Progenitor cell of endocrine pancreas (in vitro differentiated cells): ENCODE measurements around the gene CEACAM3. TPM values are rescaled to one million over a fixed set of nuclear protein-coding genes. Genes with fewer than 3 reads are reported as not detected.

ENCODE experiments used
- DNase-seq: peaks from one replicate; pipeline ENCODE4 v3.0.0; 2021; ENCODE audit warnings: low spot score; ENCODE audit not compliant: unreplicated experiment
- H3K27ac Mint-ChIP-seq: 2 replicates; pipeline ENCODE4 v1.8.0; 2021; ENCODE audit warnings: mild to moderate bottlenecking, moderate library complexity, mixed read lengths
- H3K27me3 Mint-ChIP-seq: 2 replicates; pipeline ENCODE4 v1.8.0; 2021; ENCODE audit warnings: mixed read lengths
- H3K36me3 Mint-ChIP-seq: 2 replicates; pipeline ENCODE4 v1.8.0; 2022; ENCODE audit warnings: mixed read lengths; ENCODE audit not compliant: insufficient read depth
- H3K4me1 Mint-ChIP-seq: 2 replicates; pipeline ENCODE4 v1.8.0; 2021; ENCODE audit warnings: low read depth, mixed read lengths
- H3K4me3 Mint-ChIP-seq: 2 replicates; pipeline ENCODE4 v1.8.0; 2021; ENCODE audit warnings: low read depth, mild to moderate bottlenecking, moderate library complexity, mixed read lengths
- H3K9me3 Mint-ChIP-seq: 2 replicates; pipeline ENCODE4 v1.8.0; 2021; ENCODE audit warnings: low read depth, mixed read lengths
- total RNA-seq: library from RNA; stranded (reverse); gene quantifications from 2 replicates; pipeline ENCODE4 v1.2.1, GENCODE V29; 2021
- TF ChIP-seq, protein P1 (sequence below): fragments of 200-600 bp; sonication (generic); IDR thresholded peaks from one replicate; pipeline ENCODE4 v1.5.0; 2021; ENCODE audit warnings: antibody characterized with exemption, mild to moderate bottlenecking; ENCODE audit not compliant: unreplicated experiment

Gene CEACAM3
- total RNA-seq, 1 donor from 2014 or later, result not detected

GRCh38 chr19:41801792-41802211 is 5.4 kb downstream of the CEACAM3 start:
- Mint-ChIP-seq H3K27me3 (peaks cover 10% of the 10 kb centered on the region), H3K4me3 (no peak overlapping the region), H3K4me1 (no peaks in the 10 kb centered on the region), H3K9me3 (peaks cover 37% of the 10 kb centered on the region), H3K36me3 (no peaks in the 10 kb centered on the region), H3K27ac (no peak overlapping the region)
- TF ChIP-seq, protein P1, sequence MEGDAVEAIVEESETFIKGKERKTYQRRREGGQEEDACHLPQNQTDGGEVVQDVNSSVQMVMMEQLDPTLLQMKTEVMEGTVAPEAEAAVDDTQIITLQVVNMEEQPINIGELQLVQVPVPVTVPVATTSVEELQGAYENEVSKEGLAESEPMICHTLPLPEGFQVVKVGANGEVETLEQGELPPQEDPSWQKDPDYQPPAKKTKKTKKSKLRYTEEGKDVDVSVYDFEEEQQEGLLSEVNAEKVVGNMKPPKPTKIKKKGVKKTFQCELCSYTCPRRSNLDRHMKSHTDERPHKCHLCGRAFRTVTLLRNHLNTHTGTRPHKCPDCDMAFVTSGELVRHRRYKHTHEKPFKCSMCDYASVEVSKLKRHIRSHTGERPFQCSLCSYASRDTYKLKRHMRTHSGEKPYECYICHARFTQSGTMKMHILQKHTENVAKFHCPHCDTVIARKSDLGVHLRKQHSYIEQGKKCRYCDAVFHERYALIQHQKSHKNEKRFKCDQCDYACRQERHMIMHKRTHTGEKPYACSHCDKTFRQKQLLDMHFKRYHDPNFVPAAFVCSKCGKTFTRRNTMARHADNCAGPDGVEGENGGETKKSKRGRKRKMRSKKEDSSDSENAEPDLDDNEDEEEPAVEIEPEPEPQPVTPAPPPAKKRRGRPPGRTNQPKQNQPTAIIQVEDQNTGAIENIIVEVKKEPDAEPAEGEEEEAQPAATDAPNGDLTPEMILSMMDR, result no peak
- no peak for DNase-seq

GRCh38 chr19:41802770-41803169 is 6.4 kb downstream of the CEACAM3 start:
- Mint-ChIP-seq H3K27me3 (peaks cover 5% of the 10 kb centered on the region), H3K4me1 (no peaks in the 10 kb centered on the region), H3K9me3 (peaks cover 39% of the 10 kb centered on the region), H3K4me3 (no peak overlapping the region), H3K36me3 (no peaks in the 10 kb centered on the region), H3K27ac (no peak overlapping the region)
- TF ChIP-seq, protein P1, result no peak
- no peak for DNase-seq

DNA sequence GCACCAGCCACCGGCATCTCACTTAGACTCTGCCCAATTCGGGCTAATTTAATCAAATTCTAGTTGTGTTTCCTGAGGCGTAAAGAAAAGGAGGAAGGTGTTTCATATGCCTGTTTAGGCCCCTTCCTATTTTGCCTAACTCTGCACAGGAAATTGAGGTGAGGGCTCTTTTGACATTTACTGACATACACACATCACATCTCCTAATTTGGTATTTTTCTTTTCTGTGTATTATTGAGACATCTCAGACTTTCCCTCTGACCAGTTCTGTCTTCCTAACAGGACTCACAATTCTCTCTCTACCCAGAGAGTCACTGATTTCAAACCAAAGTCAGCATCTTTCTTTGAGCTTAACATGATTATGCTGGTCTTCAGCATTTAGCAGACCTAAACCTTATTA is 7.9 kb downstream of the CEACAM3 start:
- no peak overlapping the region for H3K27ac Mint-ChIP-seq
- TF ChIP-seq, protein P1, result no peak
- peaks cover 44% of the 10 kb centered on the region for H3K9me3 Mint-ChIP-seq
- H3K27me3 Mint-ChIP-seq, result peaks cover 5% of the 10 kb centered on the region
- H3K4me3 Mint-ChIP-seq, result no peak overlapping the region
- DNase-seq, result no peak
- no peaks in the 10 kb centered on the region for H3K4me1 Mint-ChIP-seq
- H3K36me3 Mint-ChIP-seq, result no peaks in the 10 kb centered on the region

GRCh38 chr19:41807176-41807575 is 10.8 kb downstream of the CEACAM3 start:
- Mint-ChIP-seq H3K4me3 (no peak overlapping the region), H3K4me1 (no peaks in the 10 kb centered on the region), H3K27ac (no peak overlapping the region), H3K9me3 (peaks cover 31% of the 10 kb centered on the region), H3K27me3 (peaks cover 5% of the 10 kb centered on the region), H3K36me3 (no peaks in the 10 kb centered on the region)
- no peak for DNase-seq
- TF ChIP-seq, protein P1, result no peak

GRCh38 chr19:41808663-41809566 is 12.5 kb downstream of the CEACAM3 start:
- Mint-ChIP-seq H3K27ac (no peak overlapping the region), H3K9me3 (peaks cover 26% of the 10 kb centered on the region), H3K36me3 (no peaks in the 10 kb centered on the region), H3K4me1 (no peaks in the 10 kb centered on the region), H3K27me3 (no peaks in the 10 kb centered on the region), H3K4me3 (no peak overlapping the region)
- DNase-seq, result no peak
- TF ChIP-seq, protein P1, result no peak
